Left ventricle myocardium inferior (tissue), 1 donor: ENCODE results near the gene MELTF. TPM values are rescaled to one million over a fixed set of nuclear protein-coding genes. Genes with fewer than 3 reads are reported as not detected.
A peak's percentile ranks its signal among the peaks of the same experiment; 100 is the strongest.

Source experiments
- DNase-seq: peaks from one replicate; pipeline ENCODE4 v3.0.0-alpha.2; 2020
- H3K27ac ChIP-seq: fragments of 200-600 bp; replicated peaks from 2 replicates; pipeline ENCODE4 v1.8.0; 2021
- H3K27me3 ChIP-seq: fragments of 200-600 bp; 2 replicates; pipeline ENCODE4 v1.8.0; 2021; ENCODE audit warnings: low read depth
- H3K36me3 ChIP-seq: fragments of 200-600 bp; 2 replicates; pipeline ENCODE4 v1.8.0; 2021
- H3K4me1 ChIP-seq: fragments of 200-600 bp; 2 replicates; pipeline ENCODE4 v1.8.0; 2021
- H3K4me3 ChIP-seq: fragments of 200-600 bp; 2 replicates; pipeline ENCODE4 v1.8.0; 2021; ENCODE audit warnings: mild to moderate bottlenecking, moderate library complexity
- H3K9me3 ChIP-seq: fragments of 200-600 bp; replicated peaks from 2 replicates; pipeline ENCODE4 v1.8.0; 2021
- intact Hi-C: fragments of 100-400 bp; cut with micrococcal nuclease; formaldehyde crosslinking; loops from one replicate; pipeline ENCODE4 v1.11.0; 2022
- total RNA-seq: library from RNA; stranded (reverse); fragmentation: NEBNext Ultra II Directional; extraction: Animal tissue kit (Norgen Biotek cat#: 25700); gene quantifications from one replicate; pipeline ENCODE4 v1.2.1, GENCODE V29; 2021
- TF ChIP-seq, protein P1 (sequence below): fragments of 200-600 bp; IDR thresholded peaks from 2 replicates; pipeline ENCODE4 v1.8.0; 2021; ENCODE audit warnings: antibody characterized with exemption, mild to moderate bottlenecking, borderline replicate concordance
- donor health status: DM: no; HTN: yes; CAD: no; lungs with severe emphysema.

The MELTF gene
- total RNA-seq, 1 donor from 2014 or later = 9.6 TPM

DNA sequence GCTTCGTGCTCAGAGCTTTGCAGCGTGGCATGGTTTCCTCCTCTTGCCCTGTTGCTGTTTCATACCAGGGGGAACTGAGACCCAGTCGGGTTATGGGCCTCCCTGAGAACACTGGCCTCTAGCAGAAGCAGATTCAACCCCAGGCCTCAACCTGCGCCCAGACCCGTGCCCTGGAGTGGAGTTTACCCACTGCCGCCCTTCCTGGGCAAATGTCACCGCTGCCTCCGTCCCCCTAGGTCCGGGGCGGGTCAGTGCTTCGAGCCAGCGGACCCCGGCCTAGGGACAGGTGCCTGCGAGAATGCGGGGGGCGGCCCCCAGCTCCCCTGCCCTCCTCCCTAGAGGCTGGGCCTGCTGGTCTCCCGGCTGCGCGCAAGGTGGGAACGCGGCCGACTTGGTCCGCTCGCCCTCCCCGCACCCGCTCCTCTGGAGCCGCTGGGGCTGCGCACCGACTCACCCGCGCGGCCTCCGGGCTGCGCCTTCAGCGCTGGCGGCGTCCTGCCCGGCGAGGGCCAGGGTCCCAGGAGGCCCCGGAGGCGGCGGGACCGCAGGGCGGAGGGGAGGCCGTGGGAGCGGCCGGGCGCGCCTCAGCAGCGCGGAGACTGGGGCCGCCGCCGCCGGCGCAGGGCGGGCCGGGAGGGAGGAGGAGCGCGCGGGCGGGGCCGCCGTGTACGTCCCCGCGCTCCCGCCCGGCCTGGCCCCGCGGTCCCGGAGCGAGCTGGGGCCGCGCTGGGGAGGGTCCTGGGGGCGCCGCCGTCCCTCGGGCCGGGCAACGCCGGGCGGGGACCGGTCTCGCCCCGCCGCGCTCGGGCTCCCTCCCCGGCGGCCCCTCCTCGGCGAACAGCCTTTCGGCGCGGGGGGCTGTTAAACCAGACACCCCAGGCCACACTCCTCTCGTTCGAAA lies 61.1 kb downstream of the MELTF start, which contains the start of gene PIGZ:
TSS of gene PIGZ (minus strand) at position 601 of the 901 bp plus-strand sequence. CDS start 16,802 bp downstream, outside the sequence.
- DNase-seq = peak; percentile 54

GRCh38 chr3:196967412-196968232 lies 62.0 kb downstream of the MELTF start:
- H3K27me3 ChIP-seq = no peaks in the 10 kb centered on the region
- intact Hi-C loops = loop anchor here (10.0 kb wide), 1 partner anchor 133 kb away; no protein-coding TSS in a partner anchor
- H3K27ac ChIP-seq = no peak overlapping the region
- H3K9me3 ChIP-seq = no peaks in the 10 kb centered on the region
- no peak for DNase-seq
- no peaks in the 10 kb centered on the region for H3K36me3 ChIP-seq
- peak overlapping the region; percentile 94 for H3K4me3 ChIP-seq
- H3K4me1 ChIP-seq = peaks cover 23% of the 10 kb centered on the region
- TF ChIP-seq, protein P1, sequence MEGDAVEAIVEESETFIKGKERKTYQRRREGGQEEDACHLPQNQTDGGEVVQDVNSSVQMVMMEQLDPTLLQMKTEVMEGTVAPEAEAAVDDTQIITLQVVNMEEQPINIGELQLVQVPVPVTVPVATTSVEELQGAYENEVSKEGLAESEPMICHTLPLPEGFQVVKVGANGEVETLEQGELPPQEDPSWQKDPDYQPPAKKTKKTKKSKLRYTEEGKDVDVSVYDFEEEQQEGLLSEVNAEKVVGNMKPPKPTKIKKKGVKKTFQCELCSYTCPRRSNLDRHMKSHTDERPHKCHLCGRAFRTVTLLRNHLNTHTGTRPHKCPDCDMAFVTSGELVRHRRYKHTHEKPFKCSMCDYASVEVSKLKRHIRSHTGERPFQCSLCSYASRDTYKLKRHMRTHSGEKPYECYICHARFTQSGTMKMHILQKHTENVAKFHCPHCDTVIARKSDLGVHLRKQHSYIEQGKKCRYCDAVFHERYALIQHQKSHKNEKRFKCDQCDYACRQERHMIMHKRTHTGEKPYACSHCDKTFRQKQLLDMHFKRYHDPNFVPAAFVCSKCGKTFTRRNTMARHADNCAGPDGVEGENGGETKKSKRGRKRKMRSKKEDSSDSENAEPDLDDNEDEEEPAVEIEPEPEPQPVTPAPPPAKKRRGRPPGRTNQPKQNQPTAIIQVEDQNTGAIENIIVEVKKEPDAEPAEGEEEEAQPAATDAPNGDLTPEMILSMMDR = no peak

More for the DNA sequence above, 61.1 kb downstream of the MELTF start, which contains the start of gene PIGZ:
- TF ChIP-seq, protein P1 = no peak
- Histone ChIP-seq H3K4me1 (peaks cover 23% of the 10 kb centered on the region), H3K36me3 (no peaks in the 10 kb centered on the region), H3K9me3 (no peaks in the 10 kb centered on the region), H3K27me3 (no peaks in the 10 kb centered on the region), H3K4me3 (peak within 1 kb of the TSS; percentile 94), H3K27ac (peak within 1 kb of the TSS; percentile 89)
- intact Hi-C loops = loop anchor here (10.0 kb wide), 1 partner anchor 134 kb away; no protein-coding TSS in a partner anchor

GRCh38 chr3:196966526-196967401 lies 62.9 kb downstream of the MELTF start:
- Histone ChIP-seq H3K27ac (no peak overlapping the region), H3K36me3 (no peaks in the 10 kb centered on the region), H3K4me3 (no peak overlapping the region), H3K9me3 (no peaks in the 10 kb centered on the region), H3K4me1 (peaks cover 23% of the 10 kb centered on the region), H3K27me3 (no peaks in the 10 kb centered on the region)
- DNase-seq = no peak
- TF ChIP-seq, protein P1 = no peak
- intact Hi-C loops = loop anchor here (10.0 kb wide), 1 partner anchor 132 kb away; no protein-coding TSS in a partner anchor

DNA sequence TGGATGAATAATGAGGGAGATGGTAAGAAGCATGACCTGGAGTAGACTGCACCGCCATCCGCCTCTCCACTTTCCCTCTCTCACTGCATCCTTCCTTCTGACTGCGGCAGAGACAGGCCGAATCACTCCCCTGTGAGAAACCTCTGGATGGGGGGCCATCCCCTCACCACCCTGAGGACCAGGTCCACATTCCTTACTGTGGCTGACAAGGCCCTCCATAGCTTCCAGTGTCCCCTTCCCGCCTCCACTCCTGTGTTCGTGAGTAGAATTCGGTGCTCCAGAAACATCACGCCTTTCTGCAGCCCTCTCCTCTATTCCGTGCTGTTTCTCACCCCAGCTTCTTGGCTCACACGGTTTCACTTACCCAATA lies 63.8 kb downstream of the MELTF start:
- TF ChIP-seq, protein P1 = no peak

More for the DNA sequence above, 63.8 kb downstream of the MELTF start:
- DNase-seq = no peak
- Histone ChIP-seq H3K27me3 (no peaks in the 10 kb centered on the region), H3K36me3 (no peaks in the 10 kb centered on the region), H3K4me1 (peaks cover 23% of the 10 kb centered on the region), H3K4me3 (no peak overlapping the region), H3K9me3 (no peaks in the 10 kb centered on the region), H3K27ac (no peak overlapping the region)
- intact Hi-C loops = loop anchor here (10.0 kb wide), 1 partner anchor 131 kb away; no protein-coding TSS in a partner anchor
